ENCODE results near the gene CCDC91.

The CCDC91 gene

DNA sequence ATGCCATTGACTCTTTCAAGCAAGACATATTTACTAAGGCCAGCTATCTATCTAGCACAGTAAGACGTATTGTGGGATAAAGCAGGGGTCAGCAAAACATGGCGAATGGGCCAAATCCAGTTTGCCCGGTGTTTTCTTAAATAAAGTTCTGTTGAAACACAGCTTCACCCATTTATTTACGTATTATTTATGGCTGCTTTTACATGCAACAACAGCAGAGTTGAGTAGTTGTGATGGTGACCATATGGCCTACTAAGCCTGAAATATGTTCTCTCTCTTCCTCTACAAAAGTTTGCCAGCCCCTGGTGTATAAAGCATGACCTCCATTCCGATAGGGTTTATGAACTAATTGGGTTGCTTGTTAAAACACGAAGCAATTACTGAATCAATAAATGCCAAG is 322.1 kb downstream of the CCDC91 start:
- TF ChIP-seq POLR2AphosphoS5 (IDR thresholded peaks at IDR 0.05; ENCODE audit: low read depth, low read length) (no peak), PAX5 (IDR thresholded peaks at IDR 0.05; ENCODE audit: insufficient read depth, low read length, severe bottlenecking) (no peak), POU2F2 (IDR thresholded peaks at IDR 0.05; ENCODE audit: low read depth, low read length) (no peak), SPI1 (IDR thresholded peaks at IDR 0.05; ENCODE audit: low read depth, low read length) (no peak), POLR2A (IDR thresholded peaks at IDR 0.05; ENCODE audit: low read depth, low read length) (no peak), TAF1 (IDR thresholded peaks at IDR 0.05; ENCODE audit: low read depth, low read length) (no peak)
- DNase-seq (ENCODE audit: insufficient read length, low spot score) (no peak), FAIRE-seq (no peak)

DNA sequence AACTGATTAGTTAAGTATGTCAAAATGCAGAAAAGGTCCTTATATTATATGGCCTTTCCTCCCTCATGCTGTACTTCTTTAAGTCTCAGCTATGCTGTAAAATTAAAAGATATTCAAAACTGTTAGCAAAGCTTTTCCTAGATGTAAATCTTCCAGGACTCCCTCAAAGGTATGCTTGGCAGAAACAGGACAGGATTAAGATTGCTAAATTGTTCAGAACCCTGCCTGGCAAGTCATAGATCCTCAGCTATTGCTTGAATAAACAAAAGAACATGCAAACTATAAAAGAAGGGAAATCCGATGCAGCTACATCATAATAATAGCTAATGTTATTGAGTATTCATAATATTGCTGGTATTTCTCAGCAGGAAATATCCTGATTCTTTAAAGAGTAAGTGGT is 322.6 kb downstream of the CCDC91 start:
- no peak for FAIRE-seq
- TF ChIP-seq SPI1 (IDR thresholded peaks at IDR 0.05; ENCODE audit: low read depth, low read length) (no peak), POLR2AphosphoS5 (IDR thresholded peaks at IDR 0.05; ENCODE audit: low read depth, low read length) (no peak), POU2F2 (IDR thresholded peaks at IDR 0.05; ENCODE audit: low read depth, low read length) (no peak), TAF1 (IDR thresholded peaks at IDR 0.05; ENCODE audit: low read depth, low read length) (no peak), POLR2A (IDR thresholded peaks at IDR 0.05; ENCODE audit: low read depth, low read length) (no peak), PAX5 (IDR thresholded peaks at IDR 0.05; ENCODE audit: insufficient read depth, low read length, severe bottlenecking) (no peak)
- no peak for DNase-seq (ENCODE audit: insufficient read length, low spot score)

DNA sequence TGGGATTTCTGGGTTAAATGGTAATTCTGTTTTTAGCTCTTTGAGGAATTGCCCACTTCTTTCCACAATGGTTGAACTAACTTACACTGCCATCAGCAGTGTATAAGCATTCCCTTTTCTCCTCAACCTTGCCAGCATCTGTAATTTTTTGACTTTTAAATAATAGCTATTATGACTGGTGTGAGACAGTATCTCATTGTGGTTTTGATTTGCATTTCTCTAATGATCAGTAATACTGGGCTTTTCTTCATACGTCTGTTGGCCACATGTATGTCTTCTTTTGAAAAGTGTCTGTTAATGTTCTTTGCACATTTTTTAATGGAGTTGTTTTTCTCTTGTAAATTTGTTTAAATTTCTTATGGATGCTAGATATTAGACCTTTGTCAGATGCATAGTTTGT is 323.7 kb downstream of the CCDC91 start:
- TF ChIP-seq TAF1 (IDR thresholded peaks at IDR 0.05; ENCODE audit: low read depth, low read length) (no peak), POLR2A (IDR thresholded peaks at IDR 0.05; ENCODE audit: low read depth, low read length) (no peak), SPI1 (IDR thresholded peaks at IDR 0.05; ENCODE audit: low read depth, low read length) (no peak), POLR2AphosphoS5 (IDR thresholded peaks at IDR 0.05; ENCODE audit: low read depth, low read length) (no peak), PAX5 (IDR thresholded peaks at IDR 0.05; ENCODE audit: insufficient read depth, low read length, severe bottlenecking) (no peak), POU2F2 (IDR thresholded peaks at IDR 0.05; ENCODE audit: low read depth, low read length) (no peak)
- no peak for DNase-seq (ENCODE audit: insufficient read length, low spot score)
- FAIRE-seq = no peak

- no peak for DNase-seq (ENCODE audit: insufficient read length, low spot score)
- TF ChIP-seq POU2F2 (IDR thresholded peaks at IDR 0.05; ENCODE audit: low read depth, low read length) (no peak), TAF1 (IDR thresholded peaks at IDR 0.05; ENCODE audit: low read depth, low read length) (no peak), SPI1 (IDR thresholded peaks at IDR 0.05; ENCODE audit: low read depth, low read length) (no peak), PAX5 (IDR thresholded peaks at IDR 0.05; ENCODE audit: insufficient read depth, low read length, severe bottlenecking) (no peak), POLR2AphosphoS5 (IDR thresholded peaks at IDR 0.05; ENCODE audit: low read depth, low read length) (no peak), POLR2A (IDR thresholded peaks at IDR 0.05; ENCODE audit: low read depth, low read length) (no peak)
- no peak for FAIRE-seq
Measured at GRCh38 chr12:28517101-28517500, 326.8 kb downstream of the CCDC91 start.

DNA sequence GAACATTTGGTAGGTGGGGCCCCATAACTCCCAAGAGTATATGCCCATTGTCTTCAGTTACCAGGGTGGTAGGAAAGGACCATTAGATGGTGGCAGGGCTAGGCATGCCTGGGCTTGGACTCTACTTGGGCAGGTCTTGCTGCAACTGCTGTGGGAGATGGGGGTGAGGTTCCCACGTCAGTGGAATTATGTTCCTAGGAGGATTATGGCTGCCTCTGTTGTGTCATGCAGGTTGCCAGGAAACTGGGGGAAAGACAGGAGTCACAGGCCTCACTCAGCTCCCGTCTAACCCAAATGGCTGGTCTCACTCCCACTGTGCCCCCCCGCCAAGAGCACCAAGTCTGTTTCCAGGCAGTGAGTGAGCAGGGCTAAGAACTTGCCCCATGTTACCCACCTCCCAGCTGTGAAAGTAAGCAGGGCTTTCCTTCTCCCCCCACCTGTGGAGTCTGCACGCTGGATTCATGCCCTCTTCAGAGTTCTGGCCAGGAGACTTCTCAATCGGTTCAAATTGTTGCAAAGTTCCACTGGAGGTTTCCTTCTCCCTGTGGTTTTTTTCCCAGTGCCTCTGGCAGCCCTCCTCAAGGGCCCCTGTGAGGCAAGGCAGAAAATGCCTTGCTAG is 337.5 kb downstream of the CCDC91 start:
- TF ChIP-seq POLR2AphosphoS5 (IDR thresholded peaks at IDR 0.05; ENCODE audit: low read depth, low read length) (no peak), POLR2A (IDR thresholded peaks at IDR 0.05; ENCODE audit: low read depth, low read length) (no peak), TAF1 (IDR thresholded peaks at IDR 0.05; ENCODE audit: low read depth, low read length) (no peak), SPI1 (IDR thresholded peaks at IDR 0.05; ENCODE audit: low read depth, low read length) (no peak), PAX5 (IDR thresholded peaks at IDR 0.05; ENCODE audit: insufficient read depth, low read length, severe bottlenecking) (no peak), POU2F2 (IDR thresholded peaks at IDR 0.05; ENCODE audit: low read depth, low read length) (no peak)
- DNase-seq (ENCODE audit: insufficient read length, low spot score) (no peak), FAIRE-seq (no peak)

DNA sequence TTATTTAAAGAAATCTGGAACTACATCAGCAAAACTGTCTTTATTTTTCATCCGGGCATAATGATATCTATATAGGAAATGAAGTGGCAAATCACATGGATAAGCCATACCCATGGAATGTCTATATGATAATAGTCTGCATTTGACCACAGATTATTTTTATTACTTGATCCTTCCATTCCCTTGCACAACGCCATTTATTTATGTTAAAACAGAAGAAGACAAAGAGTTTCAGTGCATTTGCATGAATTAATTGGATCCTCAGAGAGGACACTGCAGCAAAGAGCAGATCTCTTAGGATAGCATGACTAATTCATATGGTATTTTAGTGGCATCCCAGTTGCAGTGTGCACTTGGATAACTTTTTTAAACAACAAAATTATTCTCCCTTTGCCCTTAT is 345.0 kb downstream of the CCDC91 start:
- no peak for FAIRE-seq
- TF ChIP-seq POLR2AphosphoS5 (IDR thresholded peaks at IDR 0.05; ENCODE audit: low read depth, low read length) (no peak), SPI1 (IDR thresholded peaks at IDR 0.05; ENCODE audit: low read depth, low read length) (no peak), TAF1 (IDR thresholded peaks at IDR 0.05; ENCODE audit: low read depth, low read length) (no peak), PAX5 (IDR thresholded peaks at IDR 0.05; ENCODE audit: insufficient read depth, low read length, severe bottlenecking) (no peak), POLR2A (IDR thresholded peaks at IDR 0.05; ENCODE audit: low read depth, low read length) (no peak), POU2F2 (IDR thresholded peaks at IDR 0.05; ENCODE audit: low read depth, low read length) (no peak)
- DNase-seq (ENCODE audit: insufficient read length, low spot score) = no peak

DNA sequence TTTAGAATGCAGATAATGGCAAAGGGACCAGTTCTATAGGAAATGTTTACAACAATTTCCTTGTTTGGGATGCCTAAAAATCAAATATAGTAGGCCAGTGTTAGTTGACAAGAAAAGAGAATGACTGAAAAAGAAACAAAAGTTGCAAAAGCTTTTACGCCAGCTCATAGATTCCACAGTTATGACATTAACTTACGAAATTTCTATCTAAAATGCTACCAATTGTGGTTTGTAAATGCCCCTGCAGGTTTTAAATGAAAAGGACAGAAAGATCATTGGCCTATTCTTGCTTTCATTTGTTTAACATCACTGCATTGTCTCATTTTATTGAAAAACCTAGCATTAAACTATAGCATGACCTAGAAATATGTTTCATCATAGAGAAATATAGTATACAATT is 345.8 kb downstream of the CCDC91 start:
- FAIRE-seq (no peak), DNase-seq (ENCODE audit: insufficient read length, low spot score) (no peak)
- TF ChIP-seq POLR2AphosphoS5 (IDR thresholded peaks at IDR 0.05; ENCODE audit: low read depth, low read length) (no peak), SPI1 (IDR thresholded peaks at IDR 0.05; ENCODE audit: low read depth, low read length) (no peak), TAF1 (IDR thresholded peaks at IDR 0.05; ENCODE audit: low read depth, low read length) (no peak)

GRCh38 chr12:28537474-28537873 is 347.2 kb downstream of the CCDC91 start:
- DNase-seq (ENCODE audit: insufficient read length, low spot score) (no peak), FAIRE-seq (no peak)
- TF ChIP-seq SPI1 (IDR thresholded peaks at IDR 0.05; ENCODE audit: low read depth, low read length) = no peak
- TF ChIP-seq POU2F2 (IDR thresholded peaks at IDR 0.05; ENCODE audit: low read depth, low read length) = no peak
- TF ChIP-seq TAF1 (IDR thresholded peaks at IDR 0.05; ENCODE audit: low read depth, low read length) = no peak
- no peak for TF ChIP-seq PAX5 (IDR thresholded peaks at IDR 0.05; ENCODE audit: insufficient read depth, low read length, severe bottlenecking)
- no peak for TF ChIP-seq POLR2AphosphoS5 (IDR thresholded peaks at IDR 0.05; ENCODE audit: low read depth, low read length)
- TF ChIP-seq POLR2A (IDR thresholded peaks at IDR 0.05; ENCODE audit: low read depth, low read length) = no peak

DNA sequence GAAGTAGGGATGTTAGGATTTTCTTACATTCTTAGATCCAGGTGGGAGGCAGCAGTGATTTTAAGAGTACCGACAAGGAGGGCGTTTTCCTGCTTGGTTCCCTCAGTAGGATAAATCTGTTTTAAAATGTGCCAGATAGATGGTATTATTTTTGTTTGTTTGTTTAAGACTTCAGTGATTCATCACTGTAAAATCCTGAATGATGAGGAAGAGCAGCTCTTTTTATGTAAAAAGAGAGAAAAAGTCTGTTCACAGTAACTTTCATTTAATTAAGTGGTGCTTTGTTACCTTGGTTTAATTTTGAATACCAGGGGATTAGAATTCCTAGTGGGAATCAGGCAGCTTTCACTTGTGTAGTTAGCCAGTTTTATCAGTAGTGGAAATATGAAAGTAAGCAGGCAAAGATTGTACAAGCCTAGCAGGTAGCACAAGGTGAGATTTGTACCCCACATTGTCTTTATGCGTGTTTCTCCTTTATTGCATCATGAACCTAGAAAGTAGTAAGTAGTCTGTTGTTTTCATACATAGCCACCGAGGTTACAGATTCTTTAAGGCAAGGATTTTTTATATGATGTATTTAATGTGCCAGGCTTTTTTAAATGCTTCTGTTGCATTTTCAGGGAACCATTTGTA is 349.6 kb downstream of the CCDC91 start:
- TF ChIP-seq POLR2AphosphoS5 (IDR thresholded peaks at IDR 0.05; ENCODE audit: low read depth, low read length) (no peak), PAX5 (IDR thresholded peaks at IDR 0.05; ENCODE audit: insufficient read depth, low read length, severe bottlenecking) (no peak), POU2F2 (IDR thresholded peaks at IDR 0.05; ENCODE audit: low read depth, low read length) (no peak), SPI1 (IDR thresholded peaks at IDR 0.05; ENCODE audit: low read depth, low read length) (no peak), TAF1 (IDR thresholded peaks at IDR 0.05; ENCODE audit: low read depth, low read length) (no peak), POLR2A (IDR thresholded peaks at IDR 0.05; ENCODE audit: low read depth, low read length) (no peak)
- no peak for DNase-seq (ENCODE audit: insufficient read length, low spot score)
- FAIRE-seq = no peak
